Neuron (in vitro differentiated cells): Measurements from ENCODE around the gene RANBP1.
A peak's percentile ranks its signal among the peaks of the same experiment; 100 is the strongest.

Experiments used
- H2AFZ ChIP-seq: one replicate; pipeline ENCODE4 v1.6.1; 2013; ENCODE audit warnings: low read depth, mild to moderate bottlenecking, inconsistent platforms, low read length, moderate library complexity
- H3K27me3 ChIP-seq: one replicate; pipeline ENCODE4 v1.6.1; 2013; ENCODE audit warnings: low read length; ENCODE audit not compliant: insufficient read depth
- H3K36me3 ChIP-seq: one replicate; pipeline ENCODE4 v1.6.1; 2013; ENCODE audit warnings: low read length; ENCODE audit not compliant: insufficient read depth
- H3K4me1 ChIP-seq: one replicate; pipeline ENCODE4 v1.6.1; 2013; ENCODE audit warnings: low read length; ENCODE audit not compliant: insufficient read depth
- H3K4me3 ChIP-seq: 2 replicates; pipeline ENCODE4 v1.5.1; 2013; ENCODE audit warnings: mild to moderate bottlenecking, low read length, moderate library complexity
- H3K9me3 ChIP-seq: one replicate; pipeline ENCODE4 v1.6.1; 2013; ENCODE audit warnings: low read length

Gene RANBP1

GRCh38 chr22:20107951-20108756, 7.8 kb upstream of the RANBP1 start:
- Histone ChIP-seq H3K4me1 (no peaks in the 10 kb centered on the region), H3K36me3 (peaks cover 92% of the 10 kb centered on the region), H3K9me3 (no peaks in the 10 kb centered on the region), H3K4me3 (no peak overlapping the region), H3K27me3 (no peaks in the 10 kb centered on the region), H2AFZ (no peak overlapping the region)

GRCh38 chr22:20108757-20109230, 7.1 kb upstream of the RANBP1 start:
- Histone ChIP-seq H3K4me3 (no peak overlapping the region), H2AFZ (no peak overlapping the region), H3K36me3 (peaks cover 89% of the 10 kb centered on the region), H3K9me3 (no peaks in the 10 kb centered on the region), H3K4me1 (no peaks in the 10 kb centered on the region), H3K27me3 (no peaks in the 10 kb centered on the region)

- Histone ChIP-seq H2AFZ (no peak overlapping the region), H3K4me1 (no peaks in the 10 kb centered on the region), H3K36me3 (peaks cover 91% of the 10 kb centered on the region), H3K9me3 (no peaks in the 10 kb centered on the region), H3K4me3 (no peak overlapping the region), H3K27me3 (no peaks in the 10 kb centered on the region)
Measured at GRCh38 chr22:20109411-20110358, 6.2 kb upstream of the RANBP1 start.

- Histone ChIP-seq H3K4me3 (no peak overlapping the region), H2AFZ (no peak overlapping the region), H3K36me3 (peaks cover 90% of the 10 kb centered on the region), H3K27me3 (no peaks in the 10 kb centered on the region), H3K9me3 (no peaks in the 10 kb centered on the region), H3K4me1 (peaks cover under 1% of the 10 kb centered on the region)
Measured at GRCh38 chr22:20110359-20110985, 5.4 kb upstream of the RANBP1 start.

- Histone ChIP-seq H3K36me3 (peaks cover 87% of the 10 kb centered on the region), H3K27me3 (no peaks in the 10 kb centered on the region), H3K4me3 (no peak overlapping the region), H3K4me1 (peaks cover 7% of the 10 kb centered on the region), H3K9me3 (no peaks in the 10 kb centered on the region), H2AFZ (no peak overlapping the region)
Measured at GRCh38 chr22:20111045-20111688, 4.7 kb upstream of the RANBP1 start.

- Histone ChIP-seq H3K4me1 (peaks cover 11% of the 10 kb centered on the region), H3K36me3 (peaks cover 79% of the 10 kb centered on the region), H3K4me3 (no peak overlapping the region), H3K27me3 (no peaks in the 10 kb centered on the region), H3K9me3 (no peaks in the 10 kb centered on the region), H2AFZ (no peak overlapping the region)
Measured at GRCh38 chr22:20111689-20112622, 3.9 kb upstream of the RANBP1 start.

GRCh38 chr22:20112623-20113511, 3.0 kb upstream of the RANBP1 start:
- H2AFZ ChIP-seq: no peak overlapping the region
- no peaks in the 10 kb centered on the region for H3K27me3 ChIP-seq
- peaks cover 11% of the 10 kb centered on the region for H3K4me1 ChIP-seq
- H3K36me3 ChIP-seq: peaks cover 70% of the 10 kb centered on the region
- H3K9me3 ChIP-seq: no peaks in the 10 kb centered on the region
- H3K4me3 ChIP-seq: no peak overlapping the region

GRCh38 chr22:20113551-20114310, 2.2 kb upstream of the RANBP1 start:
- H2AFZ ChIP-seq: no peak overlapping the region
- no peaks in the 10 kb centered on the region for H3K27me3 ChIP-seq
- peaks cover 65% of the 10 kb centered on the region for H3K36me3 ChIP-seq
- no peak overlapping the region for H3K4me3 ChIP-seq
- H3K4me1 ChIP-seq: peaks cover 18% of the 10 kb centered on the region
- no peaks in the 10 kb centered on the region for H3K9me3 ChIP-seq

GRCh38 chr22:20114506-20115475, 1.1 kb upstream of the RANBP1 start:
- Histone ChIP-seq H3K9me3 (no peaks in the 10 kb centered on the region), H3K27me3 (no peaks in the 10 kb centered on the region), H3K4me1 (peaks cover 23% of the 10 kb centered on the region), H3K36me3 (peaks cover 63% of the 10 kb centered on the region), H3K4me3 (no peak overlapping the region), H2AFZ (no peak overlapping the region)

- Histone ChIP-seq H3K4me3 (peak overlapping the region; percentile 77), H3K9me3 (no peaks in the 10 kb centered on the region), H2AFZ (no peak overlapping the region), H3K27me3 (no peaks in the 10 kb centered on the region), H3K4me1 (peaks cover 23% of the 10 kb centered on the region), H3K36me3 (peaks cover 65% of the 10 kb centered on the region)
Measured at GRCh38 chr22:20116376-20116950, 559 bp downstream of the RANBP1 start.
